Uterus (tissue), 4 donors: ENCODE results near the gene LCN6. TPM values are rescaled to one million over a fixed set of nuclear protein-coding genes. Genes with fewer than 3 reads are reported as not detected.

ENCODE experiments used
- DNase-seq, 2 donors: peaks; one replicate each; pipeline ENCODE4 v3.0.0-alpha.2; 2019 to 2020
- H3K27ac ChIP-seq, 2 donors: fragments of 200-600 bp; sonication (generic); 1 replicate in 1 of 2; 2 replicates in 1 of 2; pipeline ENCODE4 v1.5.1; 2016 to 2018
- H3K27me3 ChIP-seq, 2 donors: fragments of 200-600 bp; sonication (generic); one replicate each; pipeline ENCODE4 v1.5.1; 2018 to 2019; ENCODE audit warnings: control low read depth in 1 of 2
- H3K36me3 ChIP-seq, 2 donors: fragments of 200-600 bp; sonication (generic); one replicate each; pipeline ENCODE4 v1.5.1; 2019; ENCODE audit warnings: control low read depth in 1 of 2
- H3K4me1 ChIP-seq, 2 donors: fragments of 200-600 bp; sonication (generic); one replicate each; pipeline ENCODE4 v1.5.1; 2018 to 2019; ENCODE audit warnings: control low read depth in 1 of 2
- H3K4me3 ChIP-seq, 2 donors: fragments of 200-600 bp; sonication (generic); 1 replicate in 1 of 2; 2 replicates in 1 of 2; pipeline ENCODE4 v1.5.1; 2018 to 2019; ENCODE audit warnings: mild to moderate bottlenecking in 1 of 2
- H3K9me3 ChIP-seq, 2 donors: fragments of 200-600 bp; sonication (generic); one replicate each; pipeline ENCODE4 v1.5.1; 2019; ENCODE audit warnings: control low read depth in 1 of 2
- CTCF ChIP-seq, 4 experiments: fragments of 200-600 bp in 2 of 4; fragments of 450-650 bp in 2 of 4; sonication (generic) in 2 of 4; IDR thresholded peaks; one replicate each; pipeline ENCODE4 v1.5.1; 2016 to 2019; ENCODE audit warnings: antibody characterized with exemption in 4 of 4, mild to moderate bottlenecking in 2 of 4, moderate library complexity in 1 of 4
- POLR2A ChIP-seq, 2 donors: fragments of 450-650 bp; IDR thresholded peaks; one replicate each; pipeline ENCODE4 v1.6.1; 2016; ENCODE audit warnings: antibody characterized with exemption in 2 of 2, mild to moderate bottlenecking in 1 of 2, moderate library complexity in 1 of 2
- intact Hi-C: fragments of 100-400 bp; cut with DNase I; formaldehyde crosslinking; loops from one replicate; pipeline ENCODE4 v1.15.1; 2023; ENCODE audit warnings: low total_unique reads
- total RNA-seq, 4 donors: library from RNA; depleted of rRNA in 3 of 4; stranded (reverse); fragments of >200 nt in 3 of 4; gene quantifications; one replicate each; pipeline versions ENCODE4 v1.1.0 to v1.2.4, GENCODE V29; 2014 to 2023
- donor health status: DM: yes; HTN: yes; CAD: no.

LCN6 gene
- total RNA-seq, 4 donors from 2014 or later: 1.2 to 164 (median 89.7) TPM

GRCh38 chr9:136793086-136793946 is 45.0 kb upstream of the LCN6 start:
- H3K9me3 ChIP-seq: no peaks in the 10 kb centered on the region
- intact Hi-C loops: no loop called here
- H3K27me3 ChIP-seq: no peaks in the 10 kb centered on the region
- no peak for TF ChIP-seq CTCF (IDR thresholded peaks at IDR 0.05)
- TF ChIP-seq POLR2A (IDR thresholded peaks at IDR 0.05): no peak
- no peak for DNase-seq
- H3K36me3 ChIP-seq: no peaks in the 10 kb centered on the region
- H3K27ac ChIP-seq: no peak overlapping the region
- H3K4me1 ChIP-seq: peaks cover 3 to 8% of the 10 kb centered on the region in 2 donors
- no peak overlapping the region for H3K4me3 ChIP-seq

- TF ChIP-seq POLR2A (IDR thresholded peaks at IDR 0.05) (no peak), CTCF (IDR thresholded peaks at IDR 0.05) (no peak)
- Histone ChIP-seq H3K4me1 (peaks cover 3 to 8% of the 10 kb centered on the region in 2 donors), H3K27me3 (no peaks in the 10 kb centered on the region), H3K36me3 (no peaks in the 10 kb centered on the region), H3K27ac (peak overlapping the region in 1 of 2 donors; percentile 91), H3K4me3 (no peak overlapping the region), H3K9me3 (no peaks in the 10 kb centered on the region)
- no peak for DNase-seq
- intact Hi-C loops: no loop called here
Measured at GRCh38 chr9:136792321-136793085, 44.2 kb upstream of the LCN6 start.

GRCh38 chr9:136791516-136792276 is 43.4 kb upstream of the LCN6 start:
- peak overlapping the region; percentile 91 to 96 for H3K27ac ChIP-seq
- peak in 3 of 4 experiments; percentile 51 to 63 (median 54) for TF ChIP-seq CTCF (IDR thresholded peaks at IDR 0.05)
- TF ChIP-seq POLR2A (IDR thresholded peaks at IDR 0.05): no peak
- no peaks in the 10 kb centered on the region for H3K27me3 ChIP-seq
- H3K4me3 ChIP-seq: peak overlapping the region; percentile 76 to 84
- no peaks in the 10 kb centered on the region for H3K9me3 ChIP-seq
- peaks cover 3 to 8% of the 10 kb centered on the region in 2 donors for H3K4me1 ChIP-seq
- DNase-seq: peak; percentile 57 to 65
- no peaks in the 10 kb centered on the region for H3K36me3 ChIP-seq
- intact Hi-C loops: no loop called here

- peaks cover 3 to 8% of the 10 kb centered on the region in 2 donors for H3K4me1 ChIP-seq
- H3K9me3 ChIP-seq: no peaks in the 10 kb centered on the region
- peak within 1 kb of the TSS; percentile 76 to 84 for H3K4me3 ChIP-seq
- no peaks in the 10 kb centered on the region for H3K27me3 ChIP-seq
- H3K27ac ChIP-seq: peak within 1 kb of the TSS; percentile 91 to 96
- DNase-seq: peak; percentile 100
- intact Hi-C loops: no loop called here
- H3K36me3 ChIP-seq: no peaks in the 10 kb centered on the region
- TF ChIP-seq POLR2A (IDR thresholded peaks at IDR 0.05) (peak; percentile 43 to 81), CTCF (IDR thresholded peaks at IDR 0.05) (peak in 1 of 4 experiments; percentile 16)
Measured at GRCh38 chr9:136790640-136791515, 42.6 kb upstream of the LCN6 start, which contains the start of gene TMEM141. TMEM141 (plus strand) TSS chr9:136791344; CDS start chr9:136791371, 27 bp downstream.
